Measurements from ENCODE around the gene SVIL. TPM values are rescaled to one million over a fixed set of nuclear protein-coding genes. Genes with fewer than 3 reads are reported as not detected.
A peak's percentile ranks its signal among the peaks of the same experiment; 100 is the strongest.
"Not testable (repeated sequence)": the region's sequence is repeated elsewhere in the genome, so short reads cannot be mapped to it uniquely, and the experiment has no call there.

SVIL gene
- total RNA-seq, 1 donor from 2014 or later = 100 TPM

GRCh38 chr10:29492774-29493173 lies 142.0 kb downstream of the SVIL start:
- DNase-seq (ENCODE audit: low spot score) = no peak

GRCh38 chr10:29491918-29492317 lies 142.9 kb downstream of the SVIL start:
- no peak for DNase-seq (ENCODE audit: low spot score)

GRCh38 chr10:29490781-29491280 lies 143.9 kb downstream of the SVIL start:
- not testable (repeated sequence) for DNase-seq (ENCODE audit: low spot score)

GRCh38 chr10:29488471-29488870 lies 146.3 kb downstream of the SVIL start:
- DNase-seq (ENCODE audit: low spot score) = not testable (repeated sequence)

GRCh38 chr10:29487884-29488266 lies 146.9 kb downstream of the SVIL start:
- DNase-seq (ENCODE audit: low spot score) = not testable (repeated sequence)

- not testable (repeated sequence) for DNase-seq (ENCODE audit: low spot score)
Observed at GRCh38 chr10:29487032-29487883, 147.5 kb downstream of the SVIL start.

- DNase-seq (ENCODE audit: low spot score) = no peak
Observed at GRCh38 chr10:29486433-29486832, 148.3 kb downstream of the SVIL start.

GRCh38 chr10:29484677-29485076 lies 150.1 kb downstream of the SVIL start:
- DNase-seq (ENCODE audit: low spot score) = not testable (repeated sequence)

- no peak for DNase-seq (ENCODE audit: low spot score)
Observed at GRCh38 chr10:29482591-29483431, 152.0 kb downstream of the SVIL start.

GRCh38 chr10:29481906-29482440 lies 152.8 kb downstream of the SVIL start:
- no peak for DNase-seq (ENCODE audit: low spot score)

GRCh38 chr10:29479981-29480954 lies 154.5 kb downstream of the SVIL start:
- no peak for DNase-seq (ENCODE audit: low spot score)

GRCh38 chr10:29479081-29479925 lies 155.5 kb downstream of the SVIL start:
- no peak for DNase-seq (ENCODE audit: low spot score)

- DNase-seq (ENCODE audit: low spot score) = no peak
Observed at GRCh38 chr10:29473406-29474100, 161.2 kb downstream of the SVIL start.

GRCh38 chr10:29473087-29473356 lies 161.7 kb downstream of the SVIL start:
- no peak for DNase-seq (ENCODE audit: low spot score)

- no peak for DNase-seq (ENCODE audit: low spot score)
Observed at GRCh38 chr10:29472301-29473086, 162.3 kb downstream of the SVIL start.

- no peak for DNase-seq (ENCODE audit: low spot score)
Observed at GRCh38 chr10:29471544-29471859, 163.3 kb downstream of the SVIL start.

GRCh38 chr10:29470843-29471543 lies 163.8 kb downstream of the SVIL start:
- peak; percentile 11 for DNase-seq (ENCODE audit: low spot score)

GRCh38 chr10:29470355-29470705 lies 164.4 kb downstream of the SVIL start:
- DNase-seq (ENCODE audit: low spot score) = peak; percentile 84

All from mesenteric fat pad (tissue), 1 donor.